Heart left ventricle (tissue), 13 donors: ENCODE data around the gene R3HDM2.

Experiments used
- POLR2A ChIP-seq, 2 donors: fragments of 450-650 bp; IDR thresholded peaks; one replicate each; pipeline ENCODE4 v1.6.1; 2017; ENCODE audit warnings: antibody characterized with exemption in 2 of 2, mild to moderate bottlenecking in 2 of 2, moderate library complexity in 2 of 2
- TF ChIP-seq, protein P1 (sequence below), 12 donors: fragments of 200-600 bp; sonication (generic) in 4 of 12; IDR thresholded peaks; one replicate each; pipeline versions ENCODE4 v1.5.0 to v1.8.0; 2018 to 2022; ENCODE audit warnings: antibody characterized with exemption in 12 of 12, mild to moderate bottlenecking in 5 of 12
- donor health status: ischemic (EF 13 %, LVEDD 7.1; RV severe dilation, severe dysfunction).
- donor health status: DM: no; HTN: yes; CAD: no.
- donor health status: DM: no; HTN: no; CAD: no.
- donor health status: ischemic (EF 25% LVEDD 6.9; RV normal size, moderate dysfunction).
- donor health status: ischemic (EF 25% LVEDD 5.7; RV mildly dilated, moderate dysfunction).
- donor health status: ischemic (EF 35%, LVEDD 5.7; RV mildly dilated, moderate dysfunction).
- donor health status: nonischemic (EF 11% LVEDD 7.7; RV severe dilation, severe dysfunction).
- donor health status: DM: yes; HTN: yes; CAD: no.
- donor health status: PGD.
- donor health status: ischemic (EF 29% LVEDD 5.4; RV normal size, mild dysfunction).
- donor health status: nonischemic (EF 23%, LVEDD 6.1; RV moderate dilation, normal function).

DNA sequence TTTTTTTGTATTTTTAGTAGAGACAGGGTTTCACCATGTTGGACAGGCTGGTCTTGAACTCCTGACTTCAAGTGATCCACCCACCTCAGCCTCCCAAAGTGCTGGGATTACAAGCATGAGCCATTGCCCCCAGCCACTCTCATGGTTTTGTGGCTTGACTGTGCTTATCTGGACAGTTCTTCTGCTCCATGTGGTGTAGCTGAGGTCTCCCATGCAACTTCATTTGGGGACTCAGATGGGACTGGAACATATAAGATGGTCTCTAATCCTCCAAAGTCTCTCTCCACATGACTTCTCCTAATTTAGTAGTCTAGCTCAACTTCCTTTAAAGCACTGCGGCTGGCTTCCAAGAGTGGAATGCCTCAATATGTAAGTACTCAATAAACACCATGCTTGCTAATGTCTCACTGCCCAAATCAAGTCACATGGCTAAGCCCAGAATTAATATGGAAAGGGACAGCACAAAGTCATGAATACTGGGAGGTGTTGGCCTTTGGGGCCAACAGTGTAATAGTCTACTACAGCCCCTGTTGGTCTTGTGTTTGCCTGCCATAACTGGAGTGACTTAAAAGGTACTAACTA is 11.1 kb upstream of the R3HDM2 start:
- TF ChIP-seq, protein P1, sequence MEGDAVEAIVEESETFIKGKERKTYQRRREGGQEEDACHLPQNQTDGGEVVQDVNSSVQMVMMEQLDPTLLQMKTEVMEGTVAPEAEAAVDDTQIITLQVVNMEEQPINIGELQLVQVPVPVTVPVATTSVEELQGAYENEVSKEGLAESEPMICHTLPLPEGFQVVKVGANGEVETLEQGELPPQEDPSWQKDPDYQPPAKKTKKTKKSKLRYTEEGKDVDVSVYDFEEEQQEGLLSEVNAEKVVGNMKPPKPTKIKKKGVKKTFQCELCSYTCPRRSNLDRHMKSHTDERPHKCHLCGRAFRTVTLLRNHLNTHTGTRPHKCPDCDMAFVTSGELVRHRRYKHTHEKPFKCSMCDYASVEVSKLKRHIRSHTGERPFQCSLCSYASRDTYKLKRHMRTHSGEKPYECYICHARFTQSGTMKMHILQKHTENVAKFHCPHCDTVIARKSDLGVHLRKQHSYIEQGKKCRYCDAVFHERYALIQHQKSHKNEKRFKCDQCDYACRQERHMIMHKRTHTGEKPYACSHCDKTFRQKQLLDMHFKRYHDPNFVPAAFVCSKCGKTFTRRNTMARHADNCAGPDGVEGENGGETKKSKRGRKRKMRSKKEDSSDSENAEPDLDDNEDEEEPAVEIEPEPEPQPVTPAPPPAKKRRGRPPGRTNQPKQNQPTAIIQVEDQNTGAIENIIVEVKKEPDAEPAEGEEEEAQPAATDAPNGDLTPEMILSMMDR (IDR thresholded peaks at IDR 0.05): no peak
- no peak for TF ChIP-seq POLR2A (IDR thresholded peaks at IDR 0.05)
